ENCODE results near the gene NBAS.

NBAS gene

DNA sequence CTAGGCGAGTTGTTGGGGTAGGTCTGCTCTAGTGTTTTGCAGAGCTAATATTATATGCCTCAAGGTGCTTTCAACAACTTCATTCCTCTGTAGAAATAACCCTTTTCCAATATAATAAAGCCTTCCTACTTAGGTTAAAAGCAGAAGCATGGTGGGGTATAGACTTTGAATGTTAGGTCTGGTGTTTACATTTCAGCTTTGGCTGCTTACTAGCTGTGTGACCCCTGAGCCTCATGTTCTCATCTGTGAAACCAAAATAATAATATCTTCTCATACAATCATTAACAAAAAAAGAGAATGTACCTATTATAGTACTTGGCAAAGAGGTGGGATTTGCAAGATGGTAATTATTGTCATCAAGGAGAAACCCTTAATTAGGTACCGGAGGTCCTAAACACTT, 386.6 kb downstream of the NBAS start:
- no peak for DNase-seq
- WGBS (ENCODE audit: insufficient coverage) = no CpG with 5 or more reads among the region's 2 CpGs
- H3K9me3 ChIP-seq (ENCODE audit: control extremely low read depth in 1 of 5, control insufficient read depth in 4 of 5, insufficient read depth in 2 of 5, low read depth in 1 of 5, low read length in 4 of 5) = no peaks in the 10 kb centered on the region
- ChIA-PET POLR2A (no interaction called here), CTCF (no interaction called here)
- H3K4me3 ChIP-seq (ENCODE audit: control insufficient read depth in 1 of 7, extremely low read depth in 1 of 7, insufficient read depth in 4 of 7, low read depth in 2 of 7, low read length in 6 of 7) = no peak overlapping the region
- H3K36me3 ChIP-seq (ENCODE audit: control insufficient read depth in 4 of 4, insufficient read depth in 4 of 4, low read length in 3 of 4) = no peaks in the 10 kb centered on the region
- no peaks in the 10 kb centered on the region for H3K4me1 ChIP-seq (ENCODE audit: control extremely low read depth in 1 of 4, control insufficient read depth in 4 of 4, insufficient read depth in 4 of 4, low read length in 3 of 4)
- H3K27ac ChIP-seq (ENCODE audit: insufficient read depth in 1 of 2, low read depth in 1 of 2, low read length in 2 of 2, poor library complexity in 1 of 2, severe bottlenecking in 2 of 2) = no peak overlapping the region
- no peaks in the 10 kb centered on the region for H3K27me3 ChIP-seq (replicated peaks in 2 of 5; ENCODE audit: control insufficient read depth in 4 of 5, insufficient read depth in 5 of 5, low read length in 4 of 5)

DNA sequence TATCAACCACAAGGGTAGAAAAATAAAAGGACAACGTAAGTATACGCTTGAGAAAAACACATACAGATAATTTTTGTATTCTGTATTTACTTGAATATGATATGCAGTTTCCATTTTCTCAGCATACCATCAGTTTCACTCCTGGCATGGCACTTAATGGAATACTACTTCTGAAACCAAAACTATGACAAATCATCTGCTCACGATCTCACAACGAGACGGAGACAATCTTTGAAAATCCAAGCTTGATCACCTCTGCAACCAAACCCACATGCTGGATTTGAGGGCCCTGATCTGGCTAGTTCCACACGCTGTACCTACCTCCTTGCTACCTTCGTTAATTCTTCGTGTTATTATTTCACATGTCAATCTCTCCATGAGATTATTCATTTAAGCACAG, 387.6 kb downstream of the NBAS start:
- Histone ChIP-seq H3K36me3 (ENCODE audit: control insufficient read depth in 4 of 4, insufficient read depth in 4 of 4, low read length in 3 of 4) (peaks cover 0 to 5% (median 0%) of the 10 kb centered on the region in 4 experiments), H3K4me1 (ENCODE audit: control extremely low read depth in 1 of 4, control insufficient read depth in 4 of 4, insufficient read depth in 4 of 4, low read length in 3 of 4) (no peaks in the 10 kb centered on the region), H3K27ac (ENCODE audit: insufficient read depth in 1 of 2, low read depth in 1 of 2, low read length in 2 of 2, poor library complexity in 1 of 2, severe bottlenecking in 2 of 2) (no peak overlapping the region), H3K27me3 (replicated peaks in 2 of 5; ENCODE audit: control insufficient read depth in 4 of 5, insufficient read depth in 5 of 5, low read length in 4 of 5) (no peaks in the 10 kb centered on the region), H3K9me3 (ENCODE audit: control extremely low read depth in 1 of 5, control insufficient read depth in 4 of 5, insufficient read depth in 2 of 5, low read depth in 1 of 5, low read length in 4 of 5) (no peaks in the 10 kb centered on the region), H3K4me3 (ENCODE audit: control insufficient read depth in 1 of 7, extremely low read depth in 1 of 7, insufficient read depth in 4 of 7, low read depth in 2 of 7, low read length in 6 of 7) (no peak overlapping the region)
- POLR2A ChIA-PET = no interaction called here
- no peak for DNase-seq
- CTCF ChIA-PET = no interaction called here
- WGBS (ENCODE audit: insufficient coverage) = 98% methylated on average over 6 of the region's 8 CpGs

DNA sequence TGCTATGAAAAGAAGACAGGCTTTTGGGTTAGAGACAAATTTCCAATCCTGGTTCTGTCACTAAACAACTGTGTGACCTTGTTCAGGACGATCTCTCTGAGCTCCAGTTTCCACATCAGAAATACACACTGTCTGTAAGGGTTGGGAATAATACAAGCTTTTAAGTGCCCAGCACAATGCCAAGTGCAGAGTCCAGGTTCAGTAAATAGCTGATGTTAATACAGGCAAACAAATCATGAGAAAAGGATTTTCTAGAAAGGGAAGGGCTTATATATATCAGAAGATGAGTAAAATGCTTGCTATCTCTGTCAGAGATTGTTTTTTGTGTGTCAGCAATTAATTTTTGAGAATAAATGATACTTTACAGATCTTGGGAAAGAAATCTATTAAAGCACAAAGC, 388.3 kb downstream of the NBAS start:
- no peak overlapping the region for H3K27ac ChIP-seq (ENCODE audit: insufficient read depth in 1 of 2, low read depth in 1 of 2, low read length in 2 of 2, poor library complexity in 1 of 2, severe bottlenecking in 2 of 2)
- no CpG with 5 or more reads among the region's 1 CpG for WGBS (ENCODE audit: insufficient coverage)
- H3K27me3 ChIP-seq (replicated peaks in 2 of 5; ENCODE audit: control insufficient read depth in 4 of 5, insufficient read depth in 5 of 5, low read length in 4 of 5) = no peaks in the 10 kb centered on the region
- ChIA-PET POLR2A (no interaction called here), CTCF (no interaction called here)
- H3K4me1 ChIP-seq (ENCODE audit: control extremely low read depth in 1 of 4, control insufficient read depth in 4 of 4, insufficient read depth in 4 of 4, low read length in 3 of 4) = no peaks in the 10 kb centered on the region
- H3K4me3 ChIP-seq (ENCODE audit: control insufficient read depth in 1 of 7, extremely low read depth in 1 of 7, insufficient read depth in 4 of 7, low read depth in 2 of 7, low read length in 6 of 7) = no peak overlapping the region
- H3K36me3 ChIP-seq (ENCODE audit: control insufficient read depth in 4 of 4, insufficient read depth in 4 of 4, low read length in 3 of 4) = peaks cover 0 to 5% (median 0%) of the 10 kb centered on the region in 4 experiments
- H3K9me3 ChIP-seq (ENCODE audit: control extremely low read depth in 1 of 5, control insufficient read depth in 4 of 5, insufficient read depth in 2 of 5, low read depth in 1 of 5, low read length in 4 of 5) = no peaks in the 10 kb centered on the region
- no peak for DNase-seq

DNA sequence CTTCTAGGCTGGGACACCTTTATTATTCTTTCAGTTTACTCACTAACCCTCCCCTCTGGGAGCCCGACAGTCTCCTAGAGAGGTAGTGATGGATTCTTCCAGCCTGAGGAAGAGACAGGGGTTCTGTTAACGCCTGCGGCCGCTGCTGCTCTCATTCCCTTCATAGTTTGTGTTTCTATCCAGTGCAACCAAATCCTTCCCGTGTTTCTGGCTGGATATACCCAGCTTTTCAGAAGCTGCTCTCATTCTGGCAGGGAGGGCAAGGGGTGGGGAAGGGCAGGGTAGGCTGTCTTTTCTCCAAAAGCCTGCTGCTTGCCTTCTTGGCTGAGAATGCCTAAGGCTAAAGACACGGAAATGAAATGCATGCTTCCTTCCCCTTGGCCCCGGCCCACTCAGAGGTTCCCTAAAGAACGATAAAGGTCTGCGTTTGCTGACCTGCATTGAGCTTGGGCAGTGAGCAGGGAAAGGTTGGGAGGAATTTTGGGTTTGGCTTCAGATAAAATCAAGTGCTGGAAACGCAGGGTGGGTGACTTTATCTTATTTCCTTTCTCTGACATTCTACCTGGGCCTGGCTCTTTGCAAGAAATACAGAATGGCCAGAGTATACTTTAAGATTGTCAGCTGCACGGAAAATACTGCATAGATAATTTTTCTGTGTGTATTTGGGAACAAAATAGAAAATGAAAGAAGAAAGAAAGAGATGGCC, 390.9 kb downstream of the NBAS start:
- H3K4me3 ChIP-seq (ENCODE audit: control insufficient read depth in 1 of 7, extremely low read depth in 1 of 7, insufficient read depth in 4 of 7, low read depth in 2 of 7, low read length in 6 of 7) = no peak overlapping the region
- no peak overlapping the region for H3K27ac ChIP-seq (ENCODE audit: insufficient read depth in 1 of 2, low read depth in 1 of 2, low read length in 2 of 2, poor library complexity in 1 of 2, severe bottlenecking in 2 of 2)

DNA sequence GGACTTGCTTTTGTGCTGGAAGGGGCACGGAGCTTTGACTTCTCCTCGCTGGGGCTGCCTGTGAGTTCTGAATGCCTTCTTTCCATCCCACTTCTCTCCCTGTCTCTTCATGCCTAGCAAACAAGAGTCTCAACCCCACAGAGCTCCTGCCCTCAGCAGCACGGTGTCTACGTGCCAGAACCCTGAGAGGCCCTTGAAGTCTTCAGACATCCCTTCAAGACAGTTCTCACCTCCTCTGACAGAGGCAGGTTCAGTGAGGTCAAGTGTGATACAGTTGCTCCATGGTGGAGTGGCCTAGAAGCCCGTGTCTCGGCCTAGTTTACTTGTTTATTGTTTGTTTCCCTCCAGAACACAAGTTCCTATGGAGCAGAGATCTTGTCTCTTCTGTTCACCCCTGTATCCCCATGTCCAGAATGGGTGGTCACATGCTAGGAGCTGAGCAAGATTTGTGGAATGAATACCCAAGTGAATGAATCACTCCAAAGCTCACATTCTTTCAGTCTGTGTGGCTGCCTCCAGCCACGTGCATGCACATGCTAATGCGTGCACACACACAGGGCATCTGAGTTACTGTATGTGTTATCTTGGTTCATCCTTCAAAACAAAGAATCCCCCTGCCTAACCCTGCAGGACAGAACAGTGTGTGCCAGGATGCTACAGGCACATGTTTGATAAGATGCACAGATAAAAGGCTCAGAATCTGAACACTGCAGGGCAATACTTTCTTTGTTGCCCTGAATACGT, 391.6 kb downstream of the NBAS start:
- Histone ChIP-seq H3K27me3 (replicated peaks in 2 of 5; ENCODE audit: control insufficient read depth in 4 of 5, insufficient read depth in 5 of 5, low read length in 4 of 5) (no peaks in the 10 kb centered on the region), H3K4me3 (ENCODE audit: control insufficient read depth in 1 of 7, extremely low read depth in 1 of 7, insufficient read depth in 4 of 7, low read depth in 2 of 7, low read length in 6 of 7) (no peak overlapping the region), H3K9me3 (ENCODE audit: control extremely low read depth in 1 of 5, control insufficient read depth in 4 of 5, insufficient read depth in 2 of 5, low read depth in 1 of 5, low read length in 4 of 5) (no peaks in the 10 kb centered on the region), H3K4me1 (ENCODE audit: control extremely low read depth in 1 of 4, control insufficient read depth in 4 of 4, insufficient read depth in 4 of 4, low read length in 3 of 4) (no peaks in the 10 kb centered on the region), H3K36me3 (ENCODE audit: control insufficient read depth in 4 of 4, insufficient read depth in 4 of 4, low read length in 3 of 4) (peaks cover 0 to 8% (median 4%) of the 10 kb centered on the region in 4 experiments), H3K27ac (ENCODE audit: insufficient read depth in 1 of 2, low read depth in 1 of 2, low read length in 2 of 2, poor library complexity in 1 of 2, severe bottlenecking in 2 of 2) (no peak overlapping the region)
- WGBS (ENCODE audit: insufficient coverage) = 98% methylated on average over 8 of the region's 9 CpGs
- ChIA-PET POLR2A (no interaction called here), CTCF (interaction anchor here (1.1 kb wide), 1 partner anchor 10 kb away, joined by 3 read pairs; no protein-coding TSS in a partner anchor)
- DNase-seq = no peak

More for the DNA sequence above, 390.9 kb downstream of the NBAS start:
- POLR2A ChIA-PET = no interaction called here
- 56% methylated on average over 2 of the region's 11 CpGs for whole genome bisulfite sequencing (ENCODE audit: insufficient coverage)
- Histone ChIP-seq H3K36me3 (ENCODE audit: control insufficient read depth in 4 of 4, insufficient read depth in 4 of 4, low read length in 3 of 4) (peaks cover 0 to 8% (median 4%) of the 10 kb centered on the region in 4 experiments), H3K4me1 (ENCODE audit: control extremely low read depth in 1 of 4, control insufficient read depth in 4 of 4, insufficient read depth in 4 of 4, low read length in 3 of 4) (no peaks in the 10 kb centered on the region), H3K9me3 (ENCODE audit: control extremely low read depth in 1 of 5, control insufficient read depth in 4 of 5, insufficient read depth in 2 of 5, low read depth in 1 of 5, low read length in 4 of 5) (no peaks in the 10 kb centered on the region), H3K27me3 (replicated peaks in 2 of 5; ENCODE audit: control insufficient read depth in 4 of 5, insufficient read depth in 5 of 5, low read length in 4 of 5) (no peaks in the 10 kb centered on the region)
- CTCF ChIA-PET = interaction anchor here (1.1 kb wide), 1 partner anchor 10 kb away, joined by 3 read pairs; no protein-coding TSS in a partner anchor
- no peak for DNase-seq

DNA sequence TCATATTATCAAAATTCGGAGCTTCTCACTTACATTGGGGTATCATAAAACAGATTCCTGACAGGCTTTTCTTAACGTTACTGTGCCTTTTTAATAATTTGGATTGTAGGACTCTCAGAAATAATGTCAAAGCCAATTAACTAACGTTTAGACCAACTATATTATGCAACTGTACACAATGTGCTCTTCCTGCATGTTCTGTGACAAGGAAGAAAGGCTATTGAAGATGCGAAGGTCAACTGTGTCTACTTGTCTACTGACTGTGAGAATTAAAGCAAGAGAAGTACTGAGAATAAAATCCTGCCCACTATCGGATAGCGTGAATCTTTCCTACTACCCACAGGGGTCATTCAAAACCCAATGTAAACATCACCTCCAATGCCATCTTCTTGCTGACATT, 393.0 kb downstream of the NBAS start:
- no peak for DNase-seq
- no peak overlapping the region for H3K4me3 ChIP-seq (ENCODE audit: control insufficient read depth in 1 of 7, extremely low read depth in 1 of 7, insufficient read depth in 4 of 7, low read depth in 2 of 7, low read length in 6 of 7)
- no peak overlapping the region for H3K27ac ChIP-seq (ENCODE audit: insufficient read depth in 1 of 2, low read depth in 1 of 2, low read length in 2 of 2, poor library complexity in 1 of 2, severe bottlenecking in 2 of 2)
- CTCF ChIA-PET = no interaction called here
- H3K36me3 ChIP-seq (ENCODE audit: control insufficient read depth in 4 of 4, insufficient read depth in 4 of 4, low read length in 3 of 4) = peaks cover 0 to 8% (median 4%) of the 10 kb centered on the region in 4 experiments
- no peaks in the 10 kb centered on the region for H3K9me3 ChIP-seq (ENCODE audit: control extremely low read depth in 1 of 5, control insufficient read depth in 4 of 5, insufficient read depth in 2 of 5, low read depth in 1 of 5, low read length in 4 of 5)
- H3K27me3 ChIP-seq (replicated peaks in 2 of 5; ENCODE audit: control insufficient read depth in 4 of 5, insufficient read depth in 5 of 5, low read length in 4 of 5) = no peaks in the 10 kb centered on the region
- POLR2A ChIA-PET = no interaction called here
- 100% methylated on average over 3 of the region's 6 CpGs for WGBS (ENCODE audit: insufficient coverage)
- no peaks in the 10 kb centered on the region for H3K4me1 ChIP-seq (ENCODE audit: control extremely low read depth in 1 of 4, control insufficient read depth in 4 of 4, insufficient read depth in 4 of 4, low read length in 3 of 4)

DNA sequence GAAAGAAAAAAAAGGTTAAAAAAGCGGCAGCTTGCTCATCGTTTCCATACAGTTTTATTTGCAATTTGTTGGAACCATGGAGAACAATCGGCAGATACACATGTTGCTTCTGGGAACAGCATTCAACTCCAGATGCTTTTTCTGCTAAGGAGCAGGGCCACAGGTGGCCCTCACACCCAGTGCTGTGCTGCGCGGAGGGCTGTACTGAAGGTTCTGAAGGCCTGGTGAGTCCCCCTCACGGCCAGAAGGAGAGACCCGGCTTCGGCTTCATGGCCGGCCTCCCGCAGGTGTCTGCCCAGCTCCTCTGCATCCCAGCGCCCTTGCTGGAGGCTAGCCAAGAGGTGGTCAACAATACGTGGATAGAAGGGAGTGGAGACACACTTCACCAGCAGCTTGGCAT, 394.3 kb downstream of the NBAS start:
- H3K27ac ChIP-seq (ENCODE audit: insufficient read depth in 1 of 2, low read depth in 1 of 2, low read length in 2 of 2, poor library complexity in 1 of 2, severe bottlenecking in 2 of 2) = no peak overlapping the region
- H3K9me3 ChIP-seq (ENCODE audit: control extremely low read depth in 1 of 5, control insufficient read depth in 4 of 5, insufficient read depth in 2 of 5, low read depth in 1 of 5, low read length in 4 of 5) = no peaks in the 10 kb centered on the region
- no peaks in the 10 kb centered on the region for H3K4me1 ChIP-seq (ENCODE audit: control extremely low read depth in 1 of 4, control insufficient read depth in 4 of 4, insufficient read depth in 4 of 4, low read length in 3 of 4)
- H3K36me3 ChIP-seq (ENCODE audit: control insufficient read depth in 4 of 4, insufficient read depth in 4 of 4, low read length in 3 of 4) = peaks cover 0 to 8% (median 4%) of the 10 kb centered on the region in 4 experiments
- H3K27me3 ChIP-seq (replicated peaks in 2 of 5; ENCODE audit: control insufficient read depth in 4 of 5, insufficient read depth in 5 of 5, low read length in 4 of 5) = no peaks in the 10 kb centered on the region
- no peak for DNase-seq
- no peak overlapping the region for H3K4me3 ChIP-seq (ENCODE audit: control insufficient read depth in 1 of 7, extremely low read depth in 1 of 7, insufficient read depth in 4 of 7, low read depth in 2 of 7, low read length in 6 of 7)
- ChIA-PET POLR2A (no interaction called here), CTCF (interaction anchor here (1.0 kb wide), 1 partner anchor 44 kb away, joined by 3 read pairs; no protein-coding TSS in a partner anchor)
- 87% methylated on average over 11 of the region's 12 CpGs for WGBS (ENCODE audit: insufficient coverage)

Measured in common myeloid progenitor, CD34-positive (primary cell).